MM.1S (cell line): Measurements from ENCODE around the gene USP46.

ENCODE experiments used
- DNase-seq: peaks from one replicate; pipeline ENCODE4 v3.0.0-alpha.2; 2015
- H2AFZ ChIP-seq: fragments of 300-600 bp; sonication (generic); 2 replicates; pipeline ENCODE4 v1.6.0; 2016; ENCODE audit warnings: antibody characterized with exemption, low read length
- H3F3A ChIP-seq: fragments of 300-600 bp; sonication (generic); 2 replicates; pipeline ENCODE4 v1.6.1; 2016; ENCODE audit warnings: mild to moderate bottlenecking, antibody characterized with exemption, low read length, moderate library complexity, mixed read lengths; ENCODE audit not compliant: insufficient read depth
- H3K27ac ChIP-seq: fragments of 300-600 bp; sonication (generic); 2 replicates; pipeline ENCODE4 v1.5.1; 2016; ENCODE audit warnings: mild to moderate bottlenecking, low read length
- H3K27me3 ChIP-seq: fragments of 300-600 bp; sonication (generic); replicated peaks from 2 replicates; pipeline ENCODE4 v1.6.0; 2016; ENCODE audit warnings: low read length; ENCODE audit not compliant: insufficient read depth
- H3K36me3 ChIP-seq: fragments of 300-600 bp; sonication (generic); replicated peaks from 2 replicates; pipeline ENCODE4 v1.6.1; 2016; ENCODE audit warnings: mild to moderate bottlenecking, low read length, mixed read lengths; ENCODE audit not compliant: insufficient read depth
- H3K4me1 ChIP-seq: fragments of 300-600 bp; sonication (generic); 2 replicates; pipeline ENCODE4 v1.6.1; 2016; ENCODE audit warnings: low read length, mixed read lengths
- H3K4me2 ChIP-seq: fragments of 300-600 bp; sonication (generic); 2 replicates; pipeline ENCODE4 v1.6.0; 2016; ENCODE audit warnings: low read depth, low read length
- H3K4me3 ChIP-seq: fragments of 300-600 bp; sonication (generic); 2 replicates; pipeline ENCODE4 v1.5.1; 2016; ENCODE audit warnings: low read length, mixed read lengths
- H3K79me2 ChIP-seq: fragments of 300-600 bp; sonication (generic); 2 replicates; pipeline ENCODE4 v1.6.1; 2016; ENCODE audit warnings: mixed run types, low read length, mixed read lengths
- H3K9ac ChIP-seq: fragments of 300-600 bp; sonication (generic); 2 replicates; pipeline ENCODE4 v1.6.1; 2016; ENCODE audit warnings: low read length, mixed read lengths
- H3K9me2 ChIP-seq: fragments of 300-600 bp; sonication (generic); replicated peaks from 2 replicates; pipeline ENCODE4 v1.6.1; 2016; ENCODE audit warnings: mild to moderate bottlenecking, low read length, mixed read lengths; ENCODE audit not compliant: insufficient read depth
- H3K9me3 ChIP-seq: fragments of 300-600 bp; sonication (generic); replicated peaks from 2 replicates; pipeline ENCODE4 v1.6.1; 2016; ENCODE audit warnings: mild to moderate bottlenecking, low read length, mixed read lengths; ENCODE audit not compliant: insufficient read depth
- H4K20me1 ChIP-seq: fragments of 300-600 bp; sonication (generic); 2 replicates; pipeline ENCODE4 v1.6.1; 2016; ENCODE audit warnings: mild to moderate bottlenecking, low read length, moderate library complexity, mixed read lengths; ENCODE audit not compliant: insufficient read depth
- EZH2 ChIP-seq: fragments of 300-600 bp; sonication (generic); optimal IDR thresholded peaks from 2 replicates; pipeline ENCODE3; 2017; ENCODE audit warnings: low read depth, mild to moderate bottlenecking, antibody characterized with exemption, low read length, mixed read lengths
- EZH2phosphoT487 ChIP-seq: fragments of 300-600 bp; sonication (generic); IDR thresholded peaks from 2 replicates; pipeline ENCODE4 v1.6.1; 2018; ENCODE audit warnings: antibody characterized with exemption, low read length
- TF ChIP-seq, protein P1 (sequence below): fragments of 300-600 bp; sonication (generic); IDR thresholded peaks from 2 replicates; pipeline ENCODE4 v1.5.1; 2016; ENCODE audit warnings: antibody characterized with exemption, low read length, mixed read lengths

USP46 gene

GRCh38 chr4:52670739-52671138 is 11.6 kb upstream of the USP46 start:
- no peaks in the 10 kb centered on the region for H4K20me1 ChIP-seq
- H2AFZ ChIP-seq = no peak overlapping the region
- no peak overlapping the region for H3K9ac ChIP-seq
- no peak overlapping the region for H3K27ac ChIP-seq
- no peak overlapping the region for H3K4me2 ChIP-seq
- H3F3A ChIP-seq = no peaks in the 10 kb centered on the region
- H3K79me2 ChIP-seq = no peaks in the 10 kb centered on the region
- H3K36me3 ChIP-seq = no peaks in the 10 kb centered on the region
- no peaks in the 10 kb centered on the region for H3K4me1 ChIP-seq
- DNase-seq = no peak
- no peak overlapping the region for H3K4me3 ChIP-seq
- no peak for TF ChIP-seq EZH2phosphoT487
- TF ChIP-seq, protein P1, sequence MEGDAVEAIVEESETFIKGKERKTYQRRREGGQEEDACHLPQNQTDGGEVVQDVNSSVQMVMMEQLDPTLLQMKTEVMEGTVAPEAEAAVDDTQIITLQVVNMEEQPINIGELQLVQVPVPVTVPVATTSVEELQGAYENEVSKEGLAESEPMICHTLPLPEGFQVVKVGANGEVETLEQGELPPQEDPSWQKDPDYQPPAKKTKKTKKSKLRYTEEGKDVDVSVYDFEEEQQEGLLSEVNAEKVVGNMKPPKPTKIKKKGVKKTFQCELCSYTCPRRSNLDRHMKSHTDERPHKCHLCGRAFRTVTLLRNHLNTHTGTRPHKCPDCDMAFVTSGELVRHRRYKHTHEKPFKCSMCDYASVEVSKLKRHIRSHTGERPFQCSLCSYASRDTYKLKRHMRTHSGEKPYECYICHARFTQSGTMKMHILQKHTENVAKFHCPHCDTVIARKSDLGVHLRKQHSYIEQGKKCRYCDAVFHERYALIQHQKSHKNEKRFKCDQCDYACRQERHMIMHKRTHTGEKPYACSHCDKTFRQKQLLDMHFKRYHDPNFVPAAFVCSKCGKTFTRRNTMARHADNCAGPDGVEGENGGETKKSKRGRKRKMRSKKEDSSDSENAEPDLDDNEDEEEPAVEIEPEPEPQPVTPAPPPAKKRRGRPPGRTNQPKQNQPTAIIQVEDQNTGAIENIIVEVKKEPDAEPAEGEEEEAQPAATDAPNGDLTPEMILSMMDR = no peak
- no peak for TF ChIP-seq EZH2
- no peaks in the 10 kb centered on the region for H3K9me3 ChIP-seq
- H3K27me3 ChIP-seq = no peaks in the 10 kb centered on the region
- no peaks in the 10 kb centered on the region for H3K9me2 ChIP-seq

- no peaks in the 10 kb centered on the region for H3K79me2 ChIP-seq
- no peaks in the 10 kb centered on the region for H3K9me3 ChIP-seq
- H2AFZ ChIP-seq = no peak overlapping the region
- TF ChIP-seq, protein P1 = no peak
- TF ChIP-seq EZH2phosphoT487 = no peak
- TF ChIP-seq EZH2 = no peak
- no peaks in the 10 kb centered on the region for H3F3A ChIP-seq
- no peaks in the 10 kb centered on the region for H3K9me2 ChIP-seq
- H3K9ac ChIP-seq = no peak overlapping the region
- H3K27ac ChIP-seq = no peak overlapping the region
- H3K4me1 ChIP-seq = no peaks in the 10 kb centered on the region
- no peaks in the 10 kb centered on the region for H3K27me3 ChIP-seq
- H4K20me1 ChIP-seq = no peaks in the 10 kb centered on the region
- H3K4me3 ChIP-seq = no peak overlapping the region
- no peak for DNase-seq
- no peak overlapping the region for H3K4me2 ChIP-seq
- no peaks in the 10 kb centered on the region for H3K36me3 ChIP-seq
Observed at GRCh38 chr4:52670121-52670520, 11.0 kb upstream of the USP46 start.

GRCh38 chr4:52665592-52665991 is 6.5 kb upstream of the USP46 start:
- H3K27ac ChIP-seq = no peak overlapping the region
- no peak for TF ChIP-seq EZH2phosphoT487
- no peak for TF ChIP-seq EZH2
- TF ChIP-seq, protein P1 = peak; percentile 15
- H3K9ac ChIP-seq = no peak overlapping the region
- no peaks in the 10 kb centered on the region for H3K36me3 ChIP-seq
- H3K4me2 ChIP-seq = no peak overlapping the region
- no peak overlapping the region for H3K4me3 ChIP-seq
- H2AFZ ChIP-seq = no peak overlapping the region
- no peaks in the 10 kb centered on the region for H3F3A ChIP-seq
- no peaks in the 10 kb centered on the region for H4K20me1 ChIP-seq
- no peaks in the 10 kb centered on the region for H3K4me1 ChIP-seq
- DNase-seq = peak; percentile 15
- no peaks in the 10 kb centered on the region for H3K9me3 ChIP-seq
- H3K9me2 ChIP-seq = no peaks in the 10 kb centered on the region
- H3K79me2 ChIP-seq = no peaks in the 10 kb centered on the region
- no peaks in the 10 kb centered on the region for H3K27me3 ChIP-seq

DNA sequence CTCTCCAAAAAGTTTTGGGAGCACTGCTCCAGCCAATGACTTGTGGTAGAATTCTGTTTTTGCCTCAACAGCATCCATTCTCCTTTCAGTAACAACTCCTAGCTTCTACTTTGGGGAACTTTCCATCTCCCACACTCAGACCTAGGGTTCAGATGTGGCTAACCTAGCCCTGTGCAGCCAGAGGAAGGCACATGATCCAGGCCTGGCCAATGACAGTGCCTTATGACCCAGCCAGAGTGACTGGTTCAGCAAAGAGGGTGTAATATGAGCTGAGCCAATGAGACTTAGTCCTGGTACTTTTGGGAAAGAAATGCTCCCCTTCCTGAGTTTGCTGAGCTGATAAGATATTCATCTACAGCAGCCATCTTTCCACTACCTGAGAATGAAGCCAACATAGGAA is 5.4 kb upstream of the USP46 start:
- Histone ChIP-seq H3K36me3 (no peaks in the 10 kb centered on the region), H3K9me3 (no peaks in the 10 kb centered on the region), H4K20me1 (no peaks in the 10 kb centered on the region), H3K9ac (no peak overlapping the region), H3K27ac (no peak overlapping the region), H3K4me1 (no peaks in the 10 kb centered on the region), H3K27me3 (no peaks in the 10 kb centered on the region), H3F3A (no peaks in the 10 kb centered on the region), H3K4me2 (no peak overlapping the region), H3K9me2 (no peaks in the 10 kb centered on the region), H3K79me2 (no peaks in the 10 kb centered on the region), H2AFZ (no peak overlapping the region), H3K4me3 (no peak overlapping the region)
- TF ChIP-seq EZH2 (no peak), EZH2phosphoT487 (no peak)
- TF ChIP-seq, protein P1 = no peak
- DNase-seq = no peak
